K562 (cell line): ENCODE data around the gene CTF1.

Experiments used
- CEBPZ ChIP-seq: fragments of 150-350 bp; IDR thresholded peaks from 2 replicates; pipeline ENCODE4 v1.6.1; 2014; ENCODE audit warnings: low read depth, mild to moderate bottlenecking, low read length, borderline replicate concordance
- EP300 ChIP-seq: IDR thresholded peaks from 2 replicates; pipeline ENCODE4 v1.6.1; 2012; ENCODE audit warnings: low read length, improper control_type of control experiment
- MEF2D ChIP-seq: conservative IDR thresholded peaks from 2 replicates; pipeline ENCODE4 v1.6.1; 2016; ENCODE audit warnings: low read depth, missing genetic modification characterization, missing compliant biosample characterization
- NRF1 ChIP-seq, 2 experiments: fragments of 450-650 bp; IDR thresholded peaks in 1 of 2; conservative IDR thresholded peaks in 1 of 2; 2 replicates each; pipeline ENCODE4 v1.6.1; 2014; ENCODE audit warnings: mild to moderate bottlenecking in 2 of 2
- SAFB2 ChIP-seq: fragments of 200-400 bp; formaldehyde crosslinking; IDR thresholded peaks from 2 replicates; pipeline ENCODE4 v1.6.1; 2018; ENCODE audit warnings: borderline replicate concordance, low read length, low read depth, moderate library complexity; ENCODE audit not compliant: severe bottlenecking
- SP1 ChIP-seq: sonication (generic); formaldehyde crosslinking; IDR thresholded peaks from 2 replicates; pipeline ENCODE4 v1.8.1; 2022; ENCODE audit warnings: mild to moderate bottlenecking, missing genetic modification reagents
- SRSF1 ChIP-seq: fragments of 200-400 bp; formaldehyde crosslinking; IDR thresholded peaks from 2 replicates; pipeline ENCODE4 v1.6.1; 2017; ENCODE audit warnings: mild to moderate bottlenecking, low read depth, low read length, moderate library complexity
- TF ChIP-seq, protein P1 (sequence below), 3 experiments: IDR thresholded peaks in 2 of 3; conservative IDR thresholded peaks in 1 of 3; 2 replicates each; pipeline ENCODE4 v1.5.1; 2011 to 2012; ENCODE audit warnings: low read length in 3 of 3, mild to moderate bottlenecking in 3 of 3, control low read depth in 2 of 3, improper control_type of control experiment in 1 of 3, inconsistent platforms in 1 of 3, low read depth in 1 of 3, mixed read lengths in 1 of 3, moderate library complexity in 1 of 3; ENCODE audit not compliant: insufficient read depth in 2 of 3
- TF ChIP-seq, protein P2 (sequence below): sonication (generic); formaldehyde crosslinking; IDR thresholded peaks from 2 replicates; pipeline ENCODE4 v1.9.0; 2022; ENCODE audit warnings: mild to moderate bottlenecking, missing genetic modification reagents
- TF ChIP-seq, protein P3 (sequence below): sonication (generic); formaldehyde crosslinking; IDR thresholded peaks from 2 replicates; pipeline ENCODE4 v1.8.1; 2023; ENCODE audit warnings: mild to moderate bottlenecking, missing genetic modification reagents, moderate library complexity
- TF ChIP-seq, protein P4 (sequence below): sonication (generic); formaldehyde crosslinking; IDR thresholded peaks from 2 replicates; pipeline ENCODE4 v1.8.1; 2023; ENCODE audit warnings: mild to moderate bottlenecking, missing genetic modification reagents

DNA sequence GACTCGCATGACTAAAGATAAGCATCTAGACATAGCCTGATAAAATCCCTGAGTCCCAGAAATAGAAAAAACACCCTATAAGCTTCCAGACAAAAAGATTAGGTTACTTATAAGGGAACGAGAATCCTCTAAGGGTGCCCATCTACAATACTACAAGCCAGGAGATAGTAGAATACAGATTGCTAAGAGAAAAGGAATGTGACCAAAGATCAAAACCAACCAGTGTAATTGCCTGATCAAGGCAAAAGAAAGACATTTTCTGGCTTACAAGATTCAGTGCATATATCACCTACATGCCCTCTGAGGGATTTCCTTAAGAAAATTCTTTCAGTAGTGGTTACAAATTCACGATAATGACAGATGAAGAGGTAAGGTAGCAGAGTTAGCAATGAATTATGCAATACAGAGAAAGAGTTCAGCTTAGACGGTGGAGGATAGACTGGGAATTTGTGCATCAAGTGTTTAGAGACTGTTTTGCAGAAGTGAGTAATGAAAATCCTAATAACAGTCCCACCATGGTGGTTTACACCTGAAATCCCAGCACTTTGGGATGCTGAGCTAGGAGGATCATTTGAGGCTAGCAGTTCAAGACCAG is 37.5 kb upstream of the CTF1 start:
- TF ChIP-seq, protein P1, sequence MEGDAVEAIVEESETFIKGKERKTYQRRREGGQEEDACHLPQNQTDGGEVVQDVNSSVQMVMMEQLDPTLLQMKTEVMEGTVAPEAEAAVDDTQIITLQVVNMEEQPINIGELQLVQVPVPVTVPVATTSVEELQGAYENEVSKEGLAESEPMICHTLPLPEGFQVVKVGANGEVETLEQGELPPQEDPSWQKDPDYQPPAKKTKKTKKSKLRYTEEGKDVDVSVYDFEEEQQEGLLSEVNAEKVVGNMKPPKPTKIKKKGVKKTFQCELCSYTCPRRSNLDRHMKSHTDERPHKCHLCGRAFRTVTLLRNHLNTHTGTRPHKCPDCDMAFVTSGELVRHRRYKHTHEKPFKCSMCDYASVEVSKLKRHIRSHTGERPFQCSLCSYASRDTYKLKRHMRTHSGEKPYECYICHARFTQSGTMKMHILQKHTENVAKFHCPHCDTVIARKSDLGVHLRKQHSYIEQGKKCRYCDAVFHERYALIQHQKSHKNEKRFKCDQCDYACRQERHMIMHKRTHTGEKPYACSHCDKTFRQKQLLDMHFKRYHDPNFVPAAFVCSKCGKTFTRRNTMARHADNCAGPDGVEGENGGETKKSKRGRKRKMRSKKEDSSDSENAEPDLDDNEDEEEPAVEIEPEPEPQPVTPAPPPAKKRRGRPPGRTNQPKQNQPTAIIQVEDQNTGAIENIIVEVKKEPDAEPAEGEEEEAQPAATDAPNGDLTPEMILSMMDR (IDR thresholded peaks at IDR 0.05 in 2 of 3, conservative IDR thresholded peaks at IDR 0.05 in 1 of 3; ENCODE audit: insufficient read depth in 2 of 3, low read depth in 1 of 3, low read length in 3 of 3): no peak
- TF ChIP-seq, protein P2, sequence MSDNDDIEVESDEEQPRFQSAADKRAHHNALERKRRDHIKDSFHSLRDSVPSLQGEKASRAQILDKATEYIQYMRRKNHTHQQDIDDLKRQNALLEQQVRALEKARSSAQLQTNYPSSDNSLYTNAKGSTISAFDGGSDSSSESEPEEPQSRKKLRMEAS (CRISPR knock-in tag): no peak
- TF ChIP-seq SP1 (CRISPR knock-in tag) (no peak), NRF1 (conservative IDR thresholded peaks at IDR 0.05 in 1 of 2, IDR thresholded peaks at IDR 0.05 in 1 of 2) (no peak), MEF2D (tag) (no peak), SAFB2 (no peak), SRSF1 (no peak), CEBPZ (no peak), EP300 (no peak)
- TF ChIP-seq, protein P3, sequence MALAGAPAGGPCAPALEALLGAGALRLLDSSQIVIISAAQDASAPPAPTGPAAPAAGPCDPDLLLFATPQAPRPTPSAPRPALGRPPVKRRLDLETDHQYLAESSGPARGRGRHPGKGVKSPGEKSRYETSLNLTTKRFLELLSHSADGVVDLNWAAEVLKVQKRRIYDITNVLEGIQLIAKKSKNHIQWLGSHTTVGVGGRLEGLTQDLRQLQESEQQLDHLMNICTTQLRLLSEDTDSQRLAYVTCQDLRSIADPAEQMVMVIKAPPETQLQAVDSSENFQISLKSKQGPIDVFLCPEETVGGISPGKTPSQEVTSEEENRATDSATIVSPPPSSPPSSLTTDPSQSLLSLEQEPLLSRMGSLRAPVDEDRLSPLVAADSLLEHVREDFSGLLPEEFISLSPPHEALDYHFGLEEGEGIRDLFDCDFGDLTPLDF (CRISPR knock-in tag): no peak
- TF ChIP-seq, protein P4, sequence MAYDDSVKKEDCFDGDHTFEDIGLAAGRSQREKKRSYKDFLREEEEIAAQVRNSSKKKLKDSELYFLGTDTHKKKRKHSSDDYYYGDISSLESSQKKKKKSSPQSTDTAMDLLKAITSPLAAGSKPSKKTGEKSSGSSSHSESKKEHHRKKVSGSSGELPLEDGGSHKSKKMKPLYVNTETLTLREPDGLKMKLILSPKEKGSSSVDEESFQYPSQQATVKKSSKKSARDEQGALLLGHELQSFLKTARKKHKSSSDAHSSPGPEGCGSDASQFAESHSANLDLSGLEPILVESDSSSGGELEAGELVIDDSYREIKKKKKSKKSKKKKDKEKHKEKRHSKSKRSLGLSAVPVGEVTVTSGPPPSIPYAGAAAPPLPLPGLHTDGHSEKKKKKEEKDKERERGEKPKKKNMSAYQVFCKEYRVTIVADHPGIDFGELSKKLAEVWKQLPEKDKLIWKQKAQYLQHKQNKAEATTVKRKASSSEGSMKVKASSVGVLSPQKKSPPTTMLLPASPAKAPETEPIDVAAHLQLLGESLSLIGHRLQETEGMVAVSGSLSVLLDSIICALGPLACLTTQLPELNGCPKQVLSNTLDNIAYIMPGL (CRISPR knock-in tag): no peak
